ENCODE measurements around the gene SLC13A1. TPM values are rescaled to one million over a fixed set of nuclear protein-coding genes. Genes with fewer than 3 reads are reported as not detected.

Gene SLC13A1
- total RNA-seq, 1 donor from 2014 or later = not detected

GRCh38 chr7:123216825-123217224, 17.1 kb upstream of the SLC13A1 start:
- Histone ChIP-seq H3K27me3 (no peaks in the 10 kb centered on the region), H3K4me3 (no peak overlapping the region), H3K4me1 (no peaks in the 10 kb centered on the region), H3K9me3 (no peaks in the 10 kb centered on the region), H3K36me3 (no peaks in the 10 kb centered on the region), H3K27ac (no peak overlapping the region)
- no peak for DNase-seq (ENCODE audit: low spot score in 2 of 2)
- no peak for TF ChIP-seq CTCF (IDR thresholded peaks at IDR 0.05)
- intact Hi-C loops (cut with DNase I) = no loop called here

GRCh38 chr7:123215350-123215749, 15.6 kb upstream of the SLC13A1 start:
- TF ChIP-seq CTCF (IDR thresholded peaks at IDR 0.05) = no peak
- DNase-seq (ENCODE audit: low spot score in 2 of 2) = no peak
- H3K9me3 ChIP-seq = no peaks in the 10 kb centered on the region
- H3K4me1 ChIP-seq = no peaks in the 10 kb centered on the region
- no peak overlapping the region for H3K4me3 ChIP-seq
- H3K27me3 ChIP-seq = no peaks in the 10 kb centered on the region
- no peaks in the 10 kb centered on the region for H3K36me3 ChIP-seq
- H3K27ac ChIP-seq = no peak overlapping the region
- intact Hi-C loops (cut with DNase I) = no loop called here

- H3K27me3 ChIP-seq = no peaks in the 10 kb centered on the region
- DNase-seq (ENCODE audit: low spot score in 2 of 2) = no peak
- H3K27ac ChIP-seq = no peak overlapping the region
- H3K4me3 ChIP-seq = no peak overlapping the region
- intact Hi-C loops (cut with DNase I) = no loop called here
- no peaks in the 10 kb centered on the region for H3K9me3 ChIP-seq
- no peaks in the 10 kb centered on the region for H3K4me1 ChIP-seq
- TF ChIP-seq CTCF (IDR thresholded peaks at IDR 0.05) = no peak
- no peaks in the 10 kb centered on the region for H3K36me3 ChIP-seq
These were observed 11.8 kb upstream of the SLC13A1 start for GRCh38 chr7:123211545-123211944.

GRCh38 chr7:123210986-123211385, 11.2 kb upstream of the SLC13A1 start:
- H3K27ac ChIP-seq = no peak overlapping the region
- intact Hi-C loops (cut with DNase I) = no loop called here
- no peaks in the 10 kb centered on the region for H3K4me1 ChIP-seq
- no peak overlapping the region for H3K4me3 ChIP-seq
- DNase-seq (ENCODE audit: low spot score in 2 of 2) = no peak
- no peaks in the 10 kb centered on the region for H3K27me3 ChIP-seq
- no peaks in the 10 kb centered on the region for H3K9me3 ChIP-seq
- no peaks in the 10 kb centered on the region for H3K36me3 ChIP-seq
- TF ChIP-seq CTCF (IDR thresholded peaks at IDR 0.05) = no peak

- H3K27me3 ChIP-seq = no peaks in the 10 kb centered on the region
- H3K27ac ChIP-seq = no peak overlapping the region
- H3K4me3 ChIP-seq = no peak overlapping the region
- no peaks in the 10 kb centered on the region for H3K36me3 ChIP-seq
- intact Hi-C loops (cut with DNase I) = no loop called here
- no peaks in the 10 kb centered on the region for H3K9me3 ChIP-seq
- DNase-seq (ENCODE audit: low spot score in 2 of 2) = no peak
- no peaks in the 10 kb centered on the region for H3K4me1 ChIP-seq
- TF ChIP-seq CTCF (IDR thresholded peaks at IDR 0.05) = no peak
These were observed 10.0 kb upstream of the SLC13A1 start for GRCh38 chr7:123209786-123210185.

- intact Hi-C loops (cut with DNase I) = no loop called here
- DNase-seq (ENCODE audit: low spot score in 2 of 2) = no peak
- Histone ChIP-seq H3K27me3 (no peaks in the 10 kb centered on the region), H3K27ac (no peak overlapping the region), H3K4me3 (no peak overlapping the region), H3K4me1 (no peaks in the 10 kb centered on the region), H3K36me3 (no peaks in the 10 kb centered on the region), H3K9me3 (no peaks in the 10 kb centered on the region)
- no peak for TF ChIP-seq CTCF (IDR thresholded peaks at IDR 0.05)
These were observed 9.0 kb upstream of the SLC13A1 start for GRCh38 chr7:123208793-123209192.
